ENCODE measurements around the gene CPLX4.

The CPLX4 gene

GRCh38 chr18:59318460-59319050 is at the start of gene CPLX4:
TSS of gene CPLX4 (minus strand) at chr18:59318649. CDS start at chr18:59318462, 187 bp downstream.
- no peak for DNase-seq (ENCODE audit: low spot score)

GRCh38 chr18:59360381-59360780 is 41.9 kb upstream of the CPLX4 start:
- no peak for DNase-seq (ENCODE audit: low spot score)

- no peak for DNase-seq (ENCODE audit: low spot score)
These were observed 41.1 kb upstream of the CPLX4 start for GRCh38 chr18:59359576-59359952.

GRCh38 chr18:59358712-59359575 is 40.5 kb upstream of the CPLX4 start, which contains the start of gene LMAN1:
TSS of gene LMAN1 (minus strand) at chr18:59359265. CDS start at chr18:59359244, 21 bp downstream.
- DNase-seq (ENCODE audit: low spot score) = peak; percentile 95

GRCh38 chr18:59358414-59358711 is 39.9 kb upstream of the CPLX4 start:
- DNase-seq (ENCODE audit: low spot score) = no peak

GRCh38 chr18:59357928-59358327 is 39.5 kb upstream of the CPLX4 start:
- peak; percentile 30 for DNase-seq (ENCODE audit: low spot score)

GRCh38 chr18:59354731-59355130 is 36.3 kb upstream of the CPLX4 start:
- no peak for DNase-seq (ENCODE audit: low spot score)

GRCh38 chr18:59353079-59353680 is 34.7 kb upstream of the CPLX4 start:
- no peak for DNase-seq (ENCODE audit: low spot score)

- peak; percentile 34 for DNase-seq (ENCODE audit: low spot score)
These were observed 33.9 kb upstream of the CPLX4 start for GRCh38 chr18:59352250-59352855.

GRCh38 chr18:59345556-59345955 is 27.1 kb upstream of the CPLX4 start:
- DNase-seq (ENCODE audit: low spot score) = no peak

- DNase-seq (ENCODE audit: low spot score) = no peak
These were observed 26.5 kb upstream of the CPLX4 start for GRCh38 chr18:59344996-59345395.

GRCh38 chr18:59343926-59344325 is 25.5 kb upstream of the CPLX4 start:
- DNase-seq (ENCODE audit: low spot score) = no peak

- no peak for DNase-seq (ENCODE audit: low spot score)
These were observed 22.4 kb upstream of the CPLX4 start for GRCh38 chr18:59340817-59341216.

- DNase-seq (ENCODE audit: low spot score) = no peak
These were observed 21.9 kb upstream of the CPLX4 start for GRCh38 chr18:59340312-59340711.

GRCh38 chr18:59332986-59333385 is 14.5 kb upstream of the CPLX4 start:
- DNase-seq (ENCODE audit: low spot score) = no peak

GRCh38 chr18:59328683-59329082 is 10.2 kb upstream of the CPLX4 start:
- DNase-seq (ENCODE audit: low spot score) = no peak

GRCh38 chr18:59325965-59326364 is 7.5 kb upstream of the CPLX4 start:
- no peak for DNase-seq (ENCODE audit: low spot score)

- DNase-seq (ENCODE audit: low spot score) = no peak
These were observed 6.1 kb upstream of the CPLX4 start for GRCh38 chr18:59324623-59324971.

- no peak for DNase-seq (ENCODE audit: low spot score)
These were observed 5.6 kb upstream of the CPLX4 start for GRCh38 chr18:59323931-59324622.

GRCh38 chr18:59311631-59312030 is 6.8 kb downstream of the CPLX4 start:
- DNase-seq (ENCODE audit: low spot score) = no peak

GRCh38 chr18:59308938-59309260 is 9.6 kb downstream of the CPLX4 start:
- DNase-seq (ENCODE audit: low spot score) = no peak

- peak; percentile 10 for DNase-seq (ENCODE audit: low spot score)
These were observed 10.1 kb downstream of the CPLX4 start for GRCh38 chr18:59308248-59308937.

Measured in putamen (tissue), 1 donor.